ENCODE measurements around the gene C1QTNF8. TPM values are rescaled to one million over a fixed set of nuclear protein-coding genes. Genes with fewer than 3 reads are reported as not detected.

The C1QTNF8 gene
- total and polyA plus RNA-seq, 2 donors (not counting 1 experiment from before 2014, with no cell fraction given) = not detected

GRCh38 chr16:1079786-1080525 lies 16.1 kb downstream of the C1QTNF8 start:
- Histone ChIP-seq H3K9ac (ENCODE audit: low read length) (no peak overlapping the region), H3K79me2 (ENCODE audit: control insufficient read depth, insufficient read depth, low read length) (no peaks in the 10 kb centered on the region), H3K36me3 (replicated peaks in 1 of 2; ENCODE audit: control extremely low read depth in 1 of 2, control insufficient read depth in 1 of 2, extremely low read depth in 1 of 2, insufficient read depth in 2 of 2, low read length in 1 of 2) (no peaks in the 10 kb centered on the region), H3K27ac (ENCODE audit: low read length in 2 of 2) (no peak overlapping the region), H2AFZ (ENCODE audit: insufficient read depth, low read depth, low read length, poor library complexity, severe bottlenecking) (no peak overlapping the region), H3K4me1 (ENCODE audit: control insufficient read depth in 2 of 2, insufficient read depth in 2 of 2, low read length in 2 of 2) (no peaks in the 10 kb centered on the region), H3K4me3 (ENCODE audit: control extremely low read depth in 1 of 5, extremely low read depth in 1 of 5, insufficient read depth in 1 of 5, low read depth in 2 of 5, low read length in 4 of 5) (no peak overlapping the region), H4K20me1 (ENCODE audit: control insufficient read depth, insufficient read depth, low read length, poor library complexity, severe bottlenecking) (no peaks in the 10 kb centered on the region), H3K9me3 (ENCODE audit: control extremely low read depth in 1 of 3, control insufficient read depth in 2 of 3, insufficient read depth in 1 of 3, low read length in 2 of 3) (peaks cover 0 to 30% (median 5%) of the 10 kb centered on the region in 3 donors), H3K4me2 (replicated peaks; ENCODE audit: low read depth, low read length, poor library complexity, severe bottlenecking) (no peak overlapping the region), H3K27me3 (replicated peaks in 1 of 4; ENCODE audit: control extremely low read depth in 1 of 4, control insufficient read depth in 3 of 4, insufficient read depth in 4 of 4, low read length in 3 of 4) (peaks cover 0 to 25% (median 0%) of the 10 kb centered on the region in 4 experiments)
- CTCF ChIA-PET = no interaction called here
- 82% methylated on average over 40 of the region's 45 CpGs for WGBS (ENCODE audit: insufficient coverage)
- H3K4me3 Mint-ChIP-seq = no peak overlapping the region
- peaks cover under 1% of the 10 kb centered on the region for H3K9me3 Mint-ChIP-seq (ENCODE audit: insufficient read depth)
- H3K4me1 Mint-ChIP-seq = no peaks in the 10 kb centered on the region
- POLR2A ChIA-PET = no interaction called here
- H3K27me3 Mint-ChIP-seq = peaks cover 15% of the 10 kb centered on the region
- ATAC-seq (ENCODE audit: low read depth) = no peak
- no peak for TF ChIP-seq CTCF (IDR thresholded peaks at IDR 0.05)
- no peak for TF ChIP-seq EZH2 (IDR thresholded peaks at IDR 0.05; ENCODE audit: borderline replicate concordance, insufficient read depth, low read depth, low read length, poor library complexity, severe bottlenecking)
- no peak overlapping the region for H3K27ac Mint-ChIP-seq
- intact Hi-C loops (cut with micrococcal nuclease) = no loop called here
- no peak for DNase-seq

- Mint-ChIP-seq H3K4me1 (no peaks in the 10 kb centered on the region), H3K9me3 (ENCODE audit: insufficient read depth) (no peaks in the 10 kb centered on the region), H3K27ac (no peak overlapping the region), H3K4me3 (no peak overlapping the region), H3K27me3 (peaks cover 15% of the 10 kb centered on the region)
- H3K79me2 ChIP-seq (ENCODE audit: control insufficient read depth, insufficient read depth, low read length) = no peaks in the 10 kb centered on the region
- no peak overlapping the region for H2AFZ ChIP-seq (ENCODE audit: insufficient read depth, low read depth, low read length, poor library complexity, severe bottlenecking)
- WGBS (ENCODE audit: insufficient coverage) = 95% methylated on average over 24 of the region's 43 CpGs
- intact Hi-C loops (cut with micrococcal nuclease) = no loop called here
- CTCF ChIA-PET = no interaction called here
- POLR2A ChIA-PET = no interaction called here
- ATAC-seq (ENCODE audit: low read depth) = no peak
- no peaks in the 10 kb centered on the region for H3K4me1 ChIP-seq (ENCODE audit: control insufficient read depth in 2 of 2, insufficient read depth in 2 of 2, low read length in 2 of 2)
- H3K27ac ChIP-seq (ENCODE audit: low read length in 2 of 2) = no peak overlapping the region
- no peaks in the 10 kb centered on the region for H3K36me3 ChIP-seq (replicated peaks in 1 of 2; ENCODE audit: control extremely low read depth in 1 of 2, control insufficient read depth in 1 of 2, extremely low read depth in 1 of 2, insufficient read depth in 2 of 2, low read length in 1 of 2)
- DNase-seq = no peak
- H3K4me3 ChIP-seq (ENCODE audit: control extremely low read depth in 1 of 5, extremely low read depth in 1 of 5, insufficient read depth in 1 of 5, low read depth in 2 of 5, low read length in 4 of 5) = no peak overlapping the region
- peaks cover 0 to 25% (median 0%) of the 10 kb centered on the region in 4 experiments for H3K27me3 ChIP-seq (replicated peaks in 1 of 4; ENCODE audit: control extremely low read depth in 1 of 4, control insufficient read depth in 3 of 4, insufficient read depth in 4 of 4, low read length in 3 of 4)
- no peak overlapping the region for H3K4me2 ChIP-seq (replicated peaks; ENCODE audit: low read depth, low read length, poor library complexity, severe bottlenecking)
- TF ChIP-seq CTCF (IDR thresholded peaks at IDR 0.05) = no peak
- TF ChIP-seq EZH2 (IDR thresholded peaks at IDR 0.05; ENCODE audit: borderline replicate concordance, insufficient read depth, low read depth, low read length, poor library complexity, severe bottlenecking) = no peak
- no peaks in the 10 kb centered on the region for H4K20me1 ChIP-seq (ENCODE audit: control insufficient read depth, insufficient read depth, low read length, poor library complexity, severe bottlenecking)
- peaks cover 0 to 24% (median 0%) of the 10 kb centered on the region in 3 donors for H3K9me3 ChIP-seq (ENCODE audit: control extremely low read depth in 1 of 3, control insufficient read depth in 2 of 3, insufficient read depth in 1 of 3, low read length in 2 of 3)
- H3K9ac ChIP-seq (ENCODE audit: low read length) = no peak overlapping the region
Measured at GRCh38 chr16:1079341-1079740, 16.7 kb downstream of the C1QTNF8 start.

Data from B cell (primary cell).